ENCODE results near the gene CDCA5.

The CDCA5 gene

DNA sequence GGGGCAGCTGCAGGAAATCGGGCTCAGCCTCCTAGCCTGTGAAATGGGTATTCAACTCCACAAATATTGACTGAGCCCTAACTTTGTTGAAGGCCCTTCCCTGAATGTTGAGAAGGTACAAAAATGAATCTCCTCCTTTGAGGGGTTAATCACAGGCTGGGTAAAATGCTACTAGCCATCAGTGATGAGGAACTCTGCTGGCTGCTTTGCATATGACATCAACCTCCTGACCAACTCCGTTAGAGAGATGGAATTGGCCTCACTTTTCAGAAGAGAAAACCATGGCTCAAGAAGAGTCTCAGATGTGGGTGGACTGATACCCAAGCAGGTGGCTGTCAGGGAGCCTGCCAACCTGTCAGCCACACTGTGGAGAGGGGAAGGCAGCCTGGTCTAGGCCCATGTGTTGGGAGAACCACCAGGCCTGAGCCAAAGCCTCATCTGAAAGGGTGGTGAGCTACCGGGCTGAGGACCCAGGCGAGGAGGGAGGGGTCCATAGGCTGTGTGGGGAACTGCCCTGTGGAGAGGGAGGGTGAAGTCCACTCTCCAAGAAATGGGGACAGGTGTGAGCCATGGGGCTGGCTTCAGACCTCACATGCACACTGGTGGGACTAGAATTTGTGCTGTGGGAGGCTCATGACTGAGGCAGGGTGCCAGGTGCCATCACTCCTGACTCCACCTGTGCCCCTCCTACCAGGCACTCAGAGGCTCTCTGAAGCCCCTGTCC lies 11.8 kb downstream of the CDCA5 start:
- no peaks in the 10 kb centered on the region for H3K9me3 ChIP-seq (ENCODE audit: severe bottlenecking)
- TF ChIP-seq, protein P1, sequence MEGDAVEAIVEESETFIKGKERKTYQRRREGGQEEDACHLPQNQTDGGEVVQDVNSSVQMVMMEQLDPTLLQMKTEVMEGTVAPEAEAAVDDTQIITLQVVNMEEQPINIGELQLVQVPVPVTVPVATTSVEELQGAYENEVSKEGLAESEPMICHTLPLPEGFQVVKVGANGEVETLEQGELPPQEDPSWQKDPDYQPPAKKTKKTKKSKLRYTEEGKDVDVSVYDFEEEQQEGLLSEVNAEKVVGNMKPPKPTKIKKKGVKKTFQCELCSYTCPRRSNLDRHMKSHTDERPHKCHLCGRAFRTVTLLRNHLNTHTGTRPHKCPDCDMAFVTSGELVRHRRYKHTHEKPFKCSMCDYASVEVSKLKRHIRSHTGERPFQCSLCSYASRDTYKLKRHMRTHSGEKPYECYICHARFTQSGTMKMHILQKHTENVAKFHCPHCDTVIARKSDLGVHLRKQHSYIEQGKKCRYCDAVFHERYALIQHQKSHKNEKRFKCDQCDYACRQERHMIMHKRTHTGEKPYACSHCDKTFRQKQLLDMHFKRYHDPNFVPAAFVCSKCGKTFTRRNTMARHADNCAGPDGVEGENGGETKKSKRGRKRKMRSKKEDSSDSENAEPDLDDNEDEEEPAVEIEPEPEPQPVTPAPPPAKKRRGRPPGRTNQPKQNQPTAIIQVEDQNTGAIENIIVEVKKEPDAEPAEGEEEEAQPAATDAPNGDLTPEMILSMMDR (IDR thresholded peaks at IDR 0.05; ENCODE audit: low read depth, low read length) = no peak
- no peak overlapping the region for H3K4me3 ChIP-seq (ENCODE audit: low read depth, low read length)
- no peaks in the 10 kb centered on the region for H3K27me3 ChIP-seq (ENCODE audit: insufficient read depth, low read depth, severe bottlenecking)
- H3K36me3 ChIP-seq = peaks cover 13% of the 10 kb centered on the region
- no peak for DNase-seq
- no peak overlapping the region for H3K27ac ChIP-seq

DNA sequence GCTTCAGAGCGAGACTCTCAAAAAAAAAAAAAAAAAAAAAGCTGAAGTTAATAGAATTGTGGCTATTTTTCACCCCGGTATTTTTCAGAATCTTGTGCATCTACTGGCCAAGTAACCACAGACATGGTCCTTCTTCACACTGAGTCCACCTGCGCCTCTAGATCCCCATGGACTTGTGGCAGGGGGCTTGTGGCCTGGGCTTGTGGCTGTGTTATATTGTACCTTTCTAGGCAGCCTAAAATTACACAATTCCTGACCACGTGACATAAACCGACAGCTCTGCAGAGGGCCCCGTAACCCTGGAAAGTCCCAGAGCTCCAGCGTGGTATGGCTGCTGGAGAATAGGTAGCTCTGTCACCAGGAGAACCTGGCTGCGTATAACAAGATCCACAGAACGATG lies 14.6 kb downstream of the CDCA5 start:
- H3K36me3 ChIP-seq = no peaks in the 10 kb centered on the region
- no peaks in the 10 kb centered on the region for H3K9me3 ChIP-seq (ENCODE audit: severe bottlenecking)
- H3K27me3 ChIP-seq (ENCODE audit: insufficient read depth, low read depth, severe bottlenecking) = no peaks in the 10 kb centered on the region
- H3K4me3 ChIP-seq (ENCODE audit: low read depth, low read length) = no peak overlapping the region
- DNase-seq = no peak
- no peak overlapping the region for H3K27ac ChIP-seq
- TF ChIP-seq, protein P1 (IDR thresholded peaks at IDR 0.05; ENCODE audit: low read depth, low read length) = no peak

DNA sequence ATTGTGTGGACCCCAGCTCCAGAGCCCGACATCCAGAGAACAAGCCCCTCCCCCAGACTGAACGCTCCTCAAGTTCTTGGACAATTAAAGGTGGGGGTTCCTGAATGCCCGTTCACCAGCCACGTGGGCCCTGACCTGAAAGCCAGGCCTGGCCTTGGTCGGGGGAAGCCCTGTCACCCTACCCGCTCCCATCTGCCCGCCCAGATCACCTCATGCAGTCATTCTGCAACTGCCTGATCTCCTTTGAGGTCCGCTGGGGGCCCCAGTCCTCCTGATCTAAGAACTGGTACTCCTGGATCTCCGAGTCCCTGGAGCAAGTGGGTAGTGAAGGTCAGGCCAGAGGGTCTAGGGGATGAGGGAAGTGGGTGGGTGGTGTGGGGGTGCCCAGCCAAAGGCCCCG lies 16.4 kb downstream of the CDCA5 start:
- DNase-seq = peak; percentile 46
- Histone ChIP-seq H3K9me3 (ENCODE audit: severe bottlenecking) (no peaks in the 10 kb centered on the region), H3K27me3 (ENCODE audit: insufficient read depth, low read depth, severe bottlenecking) (no peaks in the 10 kb centered on the region), H3K4me3 (ENCODE audit: low read depth, low read length) (no peak overlapping the region), H3K36me3 (no peaks in the 10 kb centered on the region), H3K27ac (peak overlapping the region; percentile 76)
- TF ChIP-seq, protein P1 (IDR thresholded peaks at IDR 0.05; ENCODE audit: low read depth, low read length) = no peak

DNA sequence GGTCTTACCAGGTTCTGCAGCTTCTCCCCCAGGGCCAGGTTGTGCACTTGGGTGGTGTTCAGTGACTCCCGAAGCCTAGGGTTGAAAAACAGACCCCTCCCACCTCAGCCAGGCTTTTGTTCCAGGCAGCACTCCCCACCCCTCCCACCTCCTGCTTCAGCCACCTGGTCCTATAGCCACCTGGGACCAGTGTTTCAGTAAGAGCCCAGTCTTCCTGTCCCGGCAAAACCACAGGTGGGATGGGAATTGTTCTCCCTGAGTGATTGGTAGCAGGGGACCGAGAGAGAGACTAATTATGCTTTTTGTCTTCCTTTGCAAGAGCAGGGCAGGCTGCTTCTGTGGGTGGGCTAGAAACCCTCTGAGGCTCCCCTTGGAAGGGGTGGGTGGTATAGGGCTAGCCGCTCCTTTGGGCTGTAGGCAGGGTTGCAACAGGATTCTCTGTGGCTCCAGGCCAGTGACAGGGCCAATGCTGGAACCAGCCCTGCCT lies 17.0 kb downstream of the CDCA5 start:
- Histone ChIP-seq H3K27me3 (ENCODE audit: insufficient read depth, low read depth, severe bottlenecking) (no peaks in the 10 kb centered on the region), H3K4me3 (ENCODE audit: low read depth, low read length) (no peak overlapping the region), H3K9me3 (ENCODE audit: severe bottlenecking) (no peaks in the 10 kb centered on the region), H3K27ac (peak overlapping the region; percentile 76), H3K36me3 (no peaks in the 10 kb centered on the region)
- peak; percentile 67 for DNase-seq
- TF ChIP-seq, protein P1 (IDR thresholded peaks at IDR 0.05; ENCODE audit: low read depth, low read length) = no peak

DNA sequence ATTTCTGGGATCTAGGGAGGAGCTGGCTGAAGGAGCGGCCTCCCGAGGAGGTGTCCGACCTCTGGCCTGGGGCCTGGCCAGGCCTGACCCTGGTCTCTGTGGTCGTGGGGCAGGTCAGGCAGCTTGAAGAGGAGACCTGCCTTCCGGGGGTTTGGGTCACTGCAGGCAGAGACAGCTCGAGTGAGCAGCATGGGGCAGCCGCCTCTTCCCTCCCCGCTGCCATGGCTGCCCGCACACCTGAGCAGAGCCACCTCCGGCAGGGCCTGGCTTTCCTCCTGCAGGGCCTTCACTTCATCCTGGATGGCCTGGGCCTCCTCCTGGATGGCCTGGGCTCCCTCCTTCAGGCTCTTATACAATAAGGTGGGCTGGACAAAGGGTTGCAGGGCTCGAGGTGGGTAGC lies 17.5 kb downstream of the CDCA5 start:
- TF ChIP-seq, protein P1 (IDR thresholded peaks at IDR 0.05; ENCODE audit: low read depth, low read length) = no peak
- Histone ChIP-seq H3K27me3 (ENCODE audit: insufficient read depth, low read depth, severe bottlenecking) (no peaks in the 10 kb centered on the region), H3K36me3 (no peaks in the 10 kb centered on the region), H3K9me3 (ENCODE audit: severe bottlenecking) (no peaks in the 10 kb centered on the region), H3K27ac (peak overlapping the region; percentile 76), H3K4me3 (ENCODE audit: low read depth, low read length) (no peak overlapping the region)
- no peak for DNase-seq

DNA sequence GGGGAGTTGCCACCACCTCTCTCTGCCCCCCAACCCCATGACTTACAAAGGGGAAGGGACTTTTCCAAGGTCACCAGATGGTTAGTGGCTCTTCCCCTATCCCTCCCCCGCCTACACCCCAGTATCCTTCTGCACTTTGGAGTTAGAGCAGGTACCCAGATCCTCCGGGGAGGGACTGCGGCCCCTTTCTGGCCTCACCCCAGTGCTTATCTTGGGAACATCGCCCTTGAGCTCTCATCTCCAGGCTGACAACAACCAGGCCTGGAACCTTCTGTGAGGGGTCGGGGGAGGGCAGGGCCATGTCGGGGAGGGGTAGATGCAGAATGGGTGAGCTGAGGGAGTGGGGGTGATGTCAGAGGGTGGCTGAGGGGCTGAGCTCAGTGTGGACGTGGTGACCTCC lies 18.0 kb downstream of the CDCA5 start:
- Histone ChIP-seq H3K27me3 (ENCODE audit: insufficient read depth, low read depth, severe bottlenecking) (no peaks in the 10 kb centered on the region), H3K9me3 (ENCODE audit: severe bottlenecking) (no peaks in the 10 kb centered on the region), H3K27ac (peak overlapping the region; percentile 76), H3K36me3 (no peaks in the 10 kb centered on the region), H3K4me3 (ENCODE audit: low read depth, low read length) (no peak overlapping the region)
- DNase-seq = no peak
- TF ChIP-seq, protein P1 (IDR thresholded peaks at IDR 0.05; ENCODE audit: low read depth, low read length) = no peak

Data from WERI-Rb-1 (cell line).